Mesendoderm (in vitro differentiated cells): Measurements from ENCODE around the gene KRT38.

Experiments used
- DNase-seq: peaks from one replicate; pipeline ENCODE4 v3.0.0; 2013
- H2AK5ac ChIP-seq: 2 replicates; pipeline ENCODE4 v1.6.1; 2013; ENCODE audit warnings: low read length, inconsistent platforms
- H2BK120ac ChIP-seq: 2 replicates; pipeline ENCODE4 v1.6.1; 2013; ENCODE audit warnings: low read depth, mild to moderate bottlenecking, low read length, moderate library complexity, mixed read lengths
- H2BK15ac ChIP-seq: replicated peaks from 2 replicates; pipeline ENCODE4 v1.6.1; 2013; ENCODE audit warnings: low read depth, mild to moderate bottlenecking, moderate library complexity
- H2BK5ac ChIP-seq: 2 replicates; pipeline ENCODE4 v1.6.1; 2013; ENCODE audit warnings: low read length, inconsistent platforms
- H3K18ac ChIP-seq: 2 replicates; pipeline ENCODE4 v1.6.1; 2013; ENCODE audit warnings: mild to moderate bottlenecking, low read length, mixed read lengths
- H3K23ac ChIP-seq: one replicate; pipeline ENCODE4 v1.6.1; 2013; ENCODE audit warnings: low read length
- H3K27ac ChIP-seq: 2 replicates; pipeline ENCODE4 v1.5.1; 2013; ENCODE audit warnings: low read depth, mild to moderate bottlenecking, inconsistent platforms, low read length, moderate library complexity
- H3K27me3 ChIP-seq: 2 replicates; pipeline ENCODE4 v1.6.1; 2013; ENCODE audit warnings: low read length, control low read depth, mild to moderate bottlenecking, inconsistent platforms; ENCODE audit not compliant: insufficient read depth, poor library complexity
- H3K36me3 ChIP-seq: 2 replicates; pipeline ENCODE4 v1.6.1; 2013; ENCODE audit warnings: low read length, inconsistent platforms; ENCODE audit not compliant: control insufficient read depth, insufficient read depth
- H3K4ac ChIP-seq: one replicate; pipeline ENCODE4 v1.6.1; 2013; ENCODE audit warnings: low read depth, mild to moderate bottlenecking, low read length, moderate library complexity
- H3K4me1 ChIP-seq: 2 replicates; pipeline ENCODE4 v1.6.1; 2013; ENCODE audit warnings: low read depth, low read length, inconsistent platforms; ENCODE audit not compliant: control insufficient read depth
- H3K4me2 ChIP-seq: 2 replicates; pipeline ENCODE4 v1.6.1; 2013; ENCODE audit warnings: low read length
- H3K4me3 ChIP-seq: 2 replicates; pipeline ENCODE4 v1.5.1; 2013; ENCODE audit warnings: mild to moderate bottlenecking, low read length
- H3K56ac ChIP-seq: one replicate; pipeline ENCODE4 v1.6.1; 2013; ENCODE audit warnings: low read length
- H3K79me1 ChIP-seq: 2 replicates; pipeline ENCODE4 v1.6.1; 2013; ENCODE audit warnings: low read length, inconsistent platforms
- H3K79me2 ChIP-seq: 2 replicates; pipeline ENCODE4 v1.6.1; 2013; ENCODE audit warnings: mild to moderate bottlenecking, low read length; ENCODE audit not compliant: control insufficient read depth, insufficient read depth
- H3K9ac ChIP-seq: 2 replicates; pipeline ENCODE4 v1.6.1; 2013; ENCODE audit warnings: low read length, inconsistent platforms
- H4K5ac ChIP-seq: one replicate; pipeline ENCODE4 v1.6.1; 2013; ENCODE audit warnings: low read length
- H4K8ac ChIP-seq: one replicate; pipeline ENCODE4 v1.6.1; 2013; ENCODE audit warnings: low read depth, mild to moderate bottlenecking, control low read depth, low read length, moderate library complexity
- WGBS: extraction: QIAGEN DNeasy Blood & Tissue Kit; methylation state at CpG from one replicate; pipeline ENCODE4 v1.1.7; 2013; ENCODE audit warnings: low lambda C conversion rate, missing lambda C conversion rate; ENCODE audit not compliant: insufficient coverage; ENCODE audit errors: extremely low coverage; 5-methylcytosine and 5-hydroxymethylcytosine counted together

Gene KRT38

GRCh38 chr17:41464682-41465081 lies 23.9 kb upstream of the KRT38 start:
- WGBS: no CpG with 5 or more reads among the region's 6 CpGs
- no peak overlapping the region for H2BK5ac ChIP-seq

GRCh38 chr17:41464173-41464572 lies 23.4 kb upstream of the KRT38 start:
- Histone ChIP-seq H3K18ac (no peak overlapping the region), H2BK15ac (no peak overlapping the region), H3K27me3 (no peaks in the 10 kb centered on the region), H3K4ac (no peak overlapping the region), H2AK5ac (no peak overlapping the region), H3K36me3 (no peaks in the 10 kb centered on the region), H3K27ac (no peak overlapping the region), H3K23ac (no peak overlapping the region), H4K8ac (no peak overlapping the region), H4K5ac (no peak overlapping the region), H3K4me3 (no peak overlapping the region), H3K4me1 (no peaks in the 10 kb centered on the region), H3K79me1 (no peaks in the 10 kb centered on the region), H2BK5ac (no peak overlapping the region), H3K9ac (no peak overlapping the region), H3K4me2 (no peak overlapping the region), H2BK120ac (no peak overlapping the region), H3K79me2 (no peaks in the 10 kb centered on the region), H3K56ac (no peak overlapping the region)
- DNase-seq: no peak
- WGBS: no CpG with 5 or more reads among the region's 11 CpGs

More at GRCh38 chr17:41464682-41465081, 23.9 kb upstream of the KRT38 start:
- Histone ChIP-seq H3K23ac (no peak overlapping the region), H3K4me1 (no peaks in the 10 kb centered on the region), H2BK120ac (no peak overlapping the region), H4K5ac (no peak overlapping the region), H3K79me2 (no peaks in the 10 kb centered on the region), H4K8ac (no peak overlapping the region), H3K56ac (no peak overlapping the region), H3K4me2 (no peak overlapping the region), H3K36me3 (no peaks in the 10 kb centered on the region), H3K18ac (no peak overlapping the region), H3K27me3 (no peaks in the 10 kb centered on the region), H3K9ac (no peak overlapping the region), H3K27ac (no peak overlapping the region), H3K4me3 (no peak overlapping the region), H3K79me1 (no peaks in the 10 kb centered on the region), H2AK5ac (no peak overlapping the region), H2BK15ac (no peak overlapping the region), H3K4ac (no peak overlapping the region)
- no peak for DNase-seq

- Histone ChIP-seq H3K9ac (no peak overlapping the region), H3K23ac (no peak overlapping the region), H4K8ac (no peak overlapping the region), H3K18ac (no peak overlapping the region), H2BK120ac (no peak overlapping the region), H3K4me3 (no peak overlapping the region), H2BK5ac (no peak overlapping the region), H4K5ac (no peak overlapping the region), H3K79me1 (no peaks in the 10 kb centered on the region), H3K36me3 (no peaks in the 10 kb centered on the region), H3K79me2 (no peaks in the 10 kb centered on the region), H3K4ac (no peak overlapping the region), H3K27ac (no peak overlapping the region), H3K4me2 (no peak overlapping the region), H3K27me3 (no peaks in the 10 kb centered on the region), H3K56ac (no peak overlapping the region), H2BK15ac (no peak overlapping the region), H2AK5ac (no peak overlapping the region), H3K4me1 (no peaks in the 10 kb centered on the region)
- DNase-seq: no peak
- WGBS: no CpG with 5 or more reads among the region's 8 CpGs
These were observed 23.0 kb upstream of the KRT38 start for GRCh38 chr17:41463746-41464145.

GRCh38 chr17:41462705-41463104 lies 21.9 kb upstream of the KRT38 start:
- no peak overlapping the region for H3K4me3 ChIP-seq
- no peak overlapping the region for H4K8ac ChIP-seq
- no peaks in the 10 kb centered on the region for H3K4me1 ChIP-seq
- H3K79me1 ChIP-seq: no peaks in the 10 kb centered on the region
- H3K4ac ChIP-seq: no peak overlapping the region
- H3K18ac ChIP-seq: no peak overlapping the region
- no peak overlapping the region for H3K27ac ChIP-seq
- no peak overlapping the region for H2BK5ac ChIP-seq
- H3K4me2 ChIP-seq: no peak overlapping the region
- H2BK120ac ChIP-seq: no peak overlapping the region
- no peaks in the 10 kb centered on the region for H3K36me3 ChIP-seq
- no peak overlapping the region for H3K9ac ChIP-seq
- no peaks in the 10 kb centered on the region for H3K79me2 ChIP-seq
- no peak overlapping the region for H2BK15ac ChIP-seq
- no peak overlapping the region for H3K56ac ChIP-seq
- H2AK5ac ChIP-seq: no peak overlapping the region
- no peak for DNase-seq
- H4K5ac ChIP-seq: no peak overlapping the region
- no peak overlapping the region for H3K23ac ChIP-seq
- no CpG with 5 or more reads among the region's 15 CpGs for WGBS
- H3K27me3 ChIP-seq: no peaks in the 10 kb centered on the region

GRCh38 chr17:41457676-41458075 lies 16.9 kb upstream of the KRT38 start:
- Histone ChIP-seq H3K4me3 (no peak overlapping the region), H3K4me2 (no peak overlapping the region), H2BK120ac (no peak overlapping the region), H3K9ac (no peak overlapping the region), H3K4me1 (no peaks in the 10 kb centered on the region), H3K27me3 (no peaks in the 10 kb centered on the region), H3K36me3 (no peaks in the 10 kb centered on the region), H3K23ac (no peak overlapping the region), H3K56ac (no peak overlapping the region), H2AK5ac (no peak overlapping the region), H4K8ac (no peak overlapping the region), H2BK15ac (no peak overlapping the region), H4K5ac (no peak overlapping the region), H3K18ac (no peak overlapping the region), H2BK5ac (no peak overlapping the region), H3K79me1 (no peaks in the 10 kb centered on the region), H3K79me2 (no peaks in the 10 kb centered on the region), H3K4ac (no peak overlapping the region), H3K27ac (no peak overlapping the region)
- no peak for DNase-seq
- WGBS: no CpG with 5 or more reads among the region's 4 CpGs

- Histone ChIP-seq H3K27me3 (no peaks in the 10 kb centered on the region), H3K79me2 (no peaks in the 10 kb centered on the region), H3K4me3 (no peak overlapping the region), H3K23ac (no peak overlapping the region), H3K4me2 (no peak overlapping the region), H4K8ac (no peak overlapping the region), H2BK15ac (no peak overlapping the region), H2BK5ac (no peak overlapping the region), H4K5ac (no peak overlapping the region), H3K79me1 (no peaks in the 10 kb centered on the region), H3K56ac (no peak overlapping the region), H2AK5ac (no peak overlapping the region), H3K4ac (no peak overlapping the region), H3K9ac (no peak overlapping the region), H3K4me1 (no peaks in the 10 kb centered on the region), H3K27ac (no peak overlapping the region), H3K18ac (no peak overlapping the region), H3K36me3 (no peaks in the 10 kb centered on the region), H2BK120ac (no peak overlapping the region)
- peak; percentile 28 for DNase-seq
- WGBS: no CpG with 5 or more reads among the region's 3 CpGs
These were observed 15.4 kb upstream of the KRT38 start for GRCh38 chr17:41456204-41456603.
